Umbilical cord (tissue), 2 donors: ENCODE data around the gene ATAD2B. TPM values are rescaled to one million over a fixed set of nuclear protein-coding genes. Genes with fewer than 3 reads are reported as not detected.

Experiments
- DNase-seq: peaks from one replicate; pipeline ENCODE4 v3.0.0-alpha.2; 2015; ENCODE audit warnings: low spot score
- total RNA-seq: library from RNA; depleted of rRNA; stranded (reverse); fragments of >200 nt; gene quantifications from one replicate; pipeline ENCODE4 v1.2.3, GENCODE V29; 2014; ENCODE audit warnings: low replicate concordance; ENCODE audit not compliant: insufficient read depth

ATAD2B gene
- total RNA-seq, 1 donor from 2014 or later = 21.4 TPM

GRCh38 chr2:23703583-23704385 lies 223.1 kb downstream of the ATAD2B start:
- DNase-seq = no peak

- DNase-seq = no peak
Observed at GRCh38 chr2:23703037-23703582, 223.8 kb downstream of the ATAD2B start.

GRCh38 chr2:23700627-23701026 lies 226.3 kb downstream of the ATAD2B start:
- no peak for DNase-seq

- no peak for DNase-seq
Observed at GRCh38 chr2:23699580-23699925, 227.4 kb downstream of the ATAD2B start.

GRCh38 chr2:23698721-23699579 lies 228.0 kb downstream of the ATAD2B start:
- peak; percentile 55 for DNase-seq

Other genes with a start within 250 kb of the ATAD2B start
- 15.4 TPM for gene UBXN2A, start 13.3 kb upstream of the ATAD2B start, total RNA-seq
- gene MFSD2B, start 83.0 kb upstream of the ATAD2B start, total RNA-seq = 0.48 TPM
- gene WDCP, start 120.3 kb upstream of the ATAD2B start, total RNA-seq = 12.5 TPM
- gene FKBP1B, start 122.6 kb upstream of the ATAD2B start, total RNA-seq = not detected
- 127 TPM for gene SF3B6, start 149.2 kb upstream of the ATAD2B start, total RNA-seq
- 12.3 TPM for gene TP53I3, start 157.7 kb upstream of the ATAD2B start, total RNA-seq
- gene PFN4, start 196.2 kb upstream of the ATAD2B start, total RNA-seq = not detected
- 63.1 TPM for gene FAM228B, start 196.3 kb upstream of the ATAD2B start, total RNA-seq
- not detected for gene FAM228A, start 247.9 kb upstream of the ATAD2B start, total RNA-seq